K562 (cell line): ENCODE results near the gene SPAG7. TPM values are rescaled to one million over a fixed set of nuclear protein-coding genes. Genes with fewer than 3 reads are reported as not detected.

ENCODE experiments used
- ATAC-seq: fragments of 200-7000 bp; cut with Tn5 transposase; 3 replicates; pipeline ENCODE4 v1.9.1; 2020; ENCODE audit warnings: moderate library complexity
- BruUV-seq: library from RNA; stranded (reverse); fragments of 400-500 nt; replicated peaks from 2 replicates; lab custom pipeline; 2021; lab: Mats Ljungman, UMichigan
- CTCF ChIA-PET: fragments of 300-600 bp; formaldehyde crosslinking; extraction: SDS; loops from one replicate; lab custom pipeline; 2021; ENCODE audit warnings: low intra/inter-chr PET ratio; lab: Yijun Ruan, JAX
- POLR2A ChIA-PET: fragments of 300-600, 350-650 bp; sonication (Branson Sonifier 250); formaldehyde crosslinking; extraction: SDS; loops from one replicate; lab custom pipeline; 2021; ENCODE audit warnings: antibody characterized with exemption, inconsistent platforms; lab: Yijun Ruan, JAX
- DNase-seq, 4 experiments: peaks; one replicate each; pipeline versions ENCODE4 v3.0.0 to v3.0.0-alpha.2; 2011 to 2018; ENCODE audit warnings: low spot score in 3 of 4, mixed read lengths in 3 of 4; ENCODE audit errors: extremely low read depth in 1 of 4
- FAIRE-seq: peaks from 2 replicates; lab custom pipeline; 2011; peaks lifted over from hg19 to GRCh38; lab: Jason Lieb, UNC
- H2AFZ ChIP-seq: 2 replicates; pipeline ENCODE4 v1.6.0; 2011; ENCODE audit warnings: low read depth, low read length, control low read depth, inconsistent platforms
- H3K27ac ChIP-seq: fragments of 200-600 bp; 3 replicates; pipeline ENCODE4 v1.8.0; 2011; ENCODE audit warnings: low read depth, mild to moderate bottlenecking, control low read depth, inconsistent platforms, low read length, moderate library complexity, mixed read lengths; ENCODE audit errors: extremely low read depth
- H3K27me3 ChIP-seq, 2 experiments: fragments of 300-600 bp in 1 of 2; 2 replicates in 1 of 2; 3 replicates in 1 of 2; pipeline versions ENCODE4 v1.6.0 to v1.8.0; 2011; ENCODE audit warnings: inconsistent platforms in 2 of 2, low read length in 2 of 2, mild to moderate bottlenecking in 1 of 2, mixed read lengths in 1 of 2, moderate library complexity in 1 of 2; ENCODE audit not compliant: control insufficient read depth in 2 of 2, insufficient read depth in 2 of 2
- H3K36me3 ChIP-seq: fragments of 300-600 bp; 3 replicates; pipeline ENCODE4 v1.8.0; 2011; ENCODE audit warnings: mild to moderate bottlenecking, low read length, inconsistent platforms; ENCODE audit not compliant: control insufficient read depth, insufficient read depth
- H3K4me1 ChIP-seq, 2 experiments: fragments of 200-600 bp in 1 of 2; replicated peaks in 1 of 2; 2 replicates in 1 of 2; 3 replicates in 1 of 2; pipeline versions ENCODE4 v1.5.1 to v1.8.0; 2011; ENCODE audit warnings: inconsistent platforms in 2 of 2, low read length in 2 of 2, mild to moderate bottlenecking in 1 of 2, mixed read lengths in 1 of 2, moderate library complexity in 1 of 2; ENCODE audit not compliant: control insufficient read depth in 2 of 2, insufficient read depth in 2 of 2
- H3K4me2 ChIP-seq: 2 replicates; pipeline ENCODE4 v1.6.1; 2011; ENCODE audit warnings: low read length, control low read depth, inconsistent platforms, mixed read lengths; ENCODE audit not compliant: insufficient read depth
- H3K4me3 ChIP-seq: fragments of 200-600 bp; sonication (generic), shearing (Covaris generic); 2 replicates; pipeline ENCODE4 v1.5.1; 2016; ENCODE audit warnings: control low read depth, inconsistent platforms
- H3K79me2 ChIP-seq: fragments of 200-600 bp; 3 replicates; pipeline ENCODE4 v1.8.0; 2011; ENCODE audit warnings: low read length, inconsistent platforms; ENCODE audit not compliant: control insufficient read depth, insufficient read depth
- H3K9ac ChIP-seq, 2 experiments: 2 replicates each; pipeline versions ENCODE4 v1.6.0 to v1.6.1; 2011; ENCODE audit warnings: low read depth in 2 of 2, low read length in 2 of 2, control low read depth in 1 of 2, inconsistent platforms in 1 of 2, mild to moderate bottlenecking in 1 of 2, mixed read lengths in 1 of 2; ENCODE audit not compliant: insufficient read depth in 1 of 2
- H3K9me1 ChIP-seq: one replicate; pipeline ENCODE4 v1.6.0; 2011; ENCODE audit warnings: inconsistent platforms, mild to moderate bottlenecking, low read length, moderate library complexity; ENCODE audit not compliant: control insufficient read depth, insufficient read depth
- H3K9me3 ChIP-seq: replicated peaks from 2 replicates; pipeline ENCODE4 v1.5.1; 2011; ENCODE audit warnings: low read depth, low read length, inconsistent platforms; ENCODE audit not compliant: control insufficient read depth, insufficient read depth
- H4K20me1 ChIP-seq: replicated peaks from 2 replicates; pipeline ENCODE4 v1.6.1; 2011; ENCODE audit warnings: low read length, inconsistent platforms, mixed read lengths; ENCODE audit not compliant: control insufficient read depth, insufficient read depth
- ATF7 ChIP-seq: fragments of 450-650 bp; IDR thresholded peaks from 2 replicates; pipeline ENCODE4 v1.7.1; 2014; ENCODE audit warnings: mild to moderate bottlenecking, moderate library complexity
- HNRNPL ChIP-seq: fragments of 200-400 bp; formaldehyde crosslinking; IDR thresholded peaks from 2 replicates; pipeline ENCODE4 v1.6.1; 2017; ENCODE audit warnings: low read depth, mild to moderate bottlenecking, low read length
- LCOR ChIP-seq: sonication (generic); formaldehyde crosslinking; IDR thresholded peaks from 2 replicates; pipeline ENCODE4 v1.8.0; 2022; ENCODE audit warnings: mild to moderate bottlenecking, missing genetic modification reagents
- NBN ChIP-seq: fragments of 450-650 bp; IDR thresholded peaks from 2 replicates; pipeline ENCODE4 v1.6.1; 2016; ENCODE audit warnings: low read depth, mild to moderate bottlenecking
- PHB2 ChIP-seq: fragments of 450-650 bp; IDR thresholded peaks from 2 replicates; pipeline ENCODE4 v1.6.1; 2017; ENCODE audit warnings: low read depth
- ZC3H8 ChIP-seq: fragments of 450-650 bp; IDR thresholded peaks from 2 replicates; pipeline ENCODE4 v1.6.1; 2017
- ZNF263 ChIP-seq: sonication (generic); formaldehyde crosslinking; IDR thresholded peaks from 2 replicates; pipeline ENCODE4 v1.8.0; 2022; ENCODE audit warnings: mild to moderate bottlenecking, missing genetic modification reagents, borderline replicate concordance
- ZNF445 ChIP-seq: fragments of 250-450 bp; sonication (Bioruptor Pico); IDR thresholded peaks from 2 replicates; pipeline ENCODE4 v1.4.0; 2020; ENCODE audit warnings: low read depth, mild to moderate bottlenecking, moderate library complexity
- ZSCAN29 ChIP-seq: fragments of 450-650 bp; IDR thresholded peaks from 2 replicates; pipeline ENCODE4 v1.6.1; 2017
- WGBS: fragments of 100-300 bp; shearing (Covaris generic); methylation state at CpG from one replicate; pipeline ENCODE4 v1.1.6; 2016; ENCODE audit warnings: low coverage, mixed read lengths; ENCODE audit not compliant: insufficient coverage; ENCODE audit errors: missing lambda C conversion rate; 5-methylcytosine and 5-hydroxymethylcytosine counted together
- in situ Hi-C: fragments of 300-500 bp; cut with MboI; formaldehyde crosslinking; loops from 4 replicates; pipeline ENCODE4 v1.15.0; 2018; ENCODE audit warnings: inconsistent platforms, mixed read lengths
- intact Hi-C: fragments of 100-400 bp; cut with micrococcal nuclease; formaldehyde crosslinking; loops from 2 replicates; pipeline ENCODE4 v1.14.2; 2022
- polyA plus RNA-seq, 8 experiments: library from polyadenylated mRNA; depleted of rRNA in 4 of 8; stranded (reverse) in 5 of 8; unstranded in 3 of 8; fragments of >200 nt; fragmentation: Nextera tagmentation in 2 of 8; fragmentation: Illumina TruSeq in 1 of 8; extraction: Ambion mirVana in 2 of 8; extraction: Trizol in 1 of 8; gene quantifications; 2 replicates each; pipeline versions ENCODE4 v1.2.1 to v1.2.3, GENCODE V29; 2011 to 2014; ENCODE audit warnings: inconsistent platforms in 1 of 8, missing spikeins in 1 of 8
- total RNA-seq, 7 experiments: library from RNA; depleted of rRNA in 6 of 7; stranded (reverse); fragments of >200 nt in 6 of 7; fragmentation: Illumina TruSeq in 2 of 7; extraction: Trizol in 2 of 7; gene quantifications; 2 replicates each; pipeline versions ENCODE4 v1.2.1 to v1.2.3, GENCODE V29; 2011 to 2021; ENCODE audit warnings: low replicate concordance in 1 of 7
- TF ChIP-seq, protein P1 (sequence below): sonication (generic); formaldehyde crosslinking; IDR thresholded peaks from 2 replicates; pipeline ENCODE4 v1.9.0; 2022; ENCODE audit warnings: mild to moderate bottlenecking, missing genetic modification reagents
- TF ChIP-seq, protein P2 (sequence below): IDR thresholded peaks from 2 replicates; pipeline ENCODE4 v1.6.1; 2011; ENCODE audit warnings: borderline replicate concordance, low read depth, mild to moderate bottlenecking, moderate library complexity, low read length; ENCODE audit not compliant: insufficient read depth, poor library complexity, severe bottlenecking
- TF ChIP-seq, protein P3 (sequence below), 2 experiments: fragments of 150-350 bp in 1 of 2; IDR thresholded peaks; 2 replicates each; pipeline ENCODE4 v1.6.1; 2012 to 2016; ENCODE audit warnings: low read depth in 2 of 2, low read length in 2 of 2, mild to moderate bottlenecking in 1 of 2, moderate library complexity in 1 of 2

The SPAG7 gene
- total and polyA plus RNA-seq, 9 of the 15 experiments (the other 6 are each of a cell fraction or from before 2014, with no cell fraction given) = 5.6 to 53.5 (median 36.3) TPM

DNA sequence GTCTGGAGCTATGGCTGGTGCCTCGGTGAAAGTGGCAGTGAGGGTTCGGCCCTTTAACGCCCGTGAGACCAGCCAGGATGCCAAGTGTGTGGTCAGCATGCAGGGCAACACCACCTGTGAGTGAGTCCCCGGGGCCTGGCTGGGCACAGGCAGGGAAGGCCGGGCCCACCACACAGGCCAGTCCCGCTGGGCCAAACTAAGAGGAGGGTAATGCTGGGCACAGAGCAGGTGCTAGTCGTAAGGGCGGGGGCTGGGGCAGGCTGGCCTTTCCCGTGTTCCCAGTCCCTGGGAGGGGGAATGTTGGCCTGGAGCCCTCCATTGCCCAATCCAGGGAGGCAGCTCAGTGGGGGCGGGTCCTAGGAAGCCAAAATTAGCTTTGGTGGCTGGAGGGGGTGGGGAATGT is 32.6 kb upstream of the SPAG7 start (continued):
- TF ChIP-seq ZNF445 = no peak
- TF ChIP-seq ZC3H8 = no peak
- TF ChIP-seq, protein P1, sequence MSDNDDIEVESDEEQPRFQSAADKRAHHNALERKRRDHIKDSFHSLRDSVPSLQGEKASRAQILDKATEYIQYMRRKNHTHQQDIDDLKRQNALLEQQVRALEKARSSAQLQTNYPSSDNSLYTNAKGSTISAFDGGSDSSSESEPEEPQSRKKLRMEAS (CRISPR knock-in tag) = no peak
- no peak for TF ChIP-seq LCOR
- no peak for TF ChIP-seq ATF7
- no peak for TF ChIP-seq ZNF263 (CRISPR knock-in tag)
- TF ChIP-seq, protein P2, sequence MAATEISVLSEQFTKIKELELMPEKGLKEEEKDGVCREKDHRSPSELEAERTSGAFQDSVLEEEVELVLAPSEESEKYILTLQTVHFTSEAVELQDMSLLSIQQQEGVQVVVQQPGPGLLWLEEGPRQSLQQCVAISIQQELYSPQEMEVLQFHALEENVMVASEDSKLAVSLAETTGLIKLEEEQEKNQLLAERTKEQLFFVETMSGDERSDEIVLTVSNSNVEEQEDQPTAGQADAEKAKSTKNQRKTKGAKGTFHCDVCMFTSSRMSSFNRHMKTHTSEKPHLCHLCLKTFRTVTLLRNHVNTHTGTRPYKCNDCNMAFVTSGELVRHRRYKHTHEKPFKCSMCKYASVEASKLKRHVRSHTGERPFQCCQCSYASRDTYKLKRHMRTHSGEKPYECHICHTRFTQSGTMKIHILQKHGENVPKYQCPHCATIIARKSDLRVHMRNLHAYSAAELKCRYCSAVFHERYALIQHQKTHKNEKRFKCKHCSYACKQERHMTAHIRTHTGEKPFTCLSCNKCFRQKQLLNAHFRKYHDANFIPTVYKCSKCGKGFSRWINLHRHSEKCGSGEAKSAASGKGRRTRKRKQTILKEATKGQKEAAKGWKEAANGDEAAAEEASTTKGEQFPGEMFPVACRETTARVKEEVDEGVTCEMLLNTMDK = no peak
- TF ChIP-seq, all 486 proteins: peak for 0

DNA sequence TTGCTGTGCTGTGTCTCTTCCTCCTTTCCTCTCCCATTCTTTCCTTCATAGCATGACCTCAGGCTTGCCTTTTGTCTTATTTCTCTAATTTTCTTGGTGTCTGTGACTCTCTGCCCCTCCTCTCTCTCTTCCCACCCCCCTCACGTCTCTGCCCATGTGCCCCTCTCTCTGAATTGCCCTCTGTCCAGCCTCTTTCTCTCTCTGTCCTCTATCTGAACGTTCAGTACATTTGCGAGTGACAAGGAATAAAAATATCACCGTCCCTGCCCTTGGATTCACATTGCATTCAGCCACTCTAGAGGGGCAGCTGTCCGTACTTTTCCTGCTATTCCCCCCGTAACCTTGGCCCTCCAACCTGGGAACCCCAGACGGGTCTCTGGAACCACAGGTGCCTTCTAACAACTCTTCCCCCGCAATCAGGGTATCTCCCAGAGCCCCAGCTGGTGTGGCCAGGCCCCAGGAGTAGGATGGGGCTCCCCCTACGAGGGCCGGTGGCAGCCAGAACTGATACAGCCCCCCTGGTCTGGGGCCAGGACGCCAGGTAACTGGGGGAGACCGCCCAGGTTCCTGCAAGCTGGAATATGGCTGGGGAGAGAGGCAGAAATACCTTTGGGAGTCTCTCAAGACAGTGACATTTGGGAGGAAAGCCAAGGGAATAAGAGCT is 31.9 kb upstream of the SPAG7 start:
- Histone ChIP-seq H3K27ac (no peak overlapping the region), H3K36me3 (peaks cover 41% of the 10 kb centered on the region), H3K4me3 (no peak overlapping the region; the same call in 1 of the 2 replicates), H3K79me2 (peaks cover 16% of the 10 kb centered on the region), H3K4me1 (peaks cover 11 to 34% of the 10 kb centered on the region in 2 experiments; a peak in 3 of 5 replicates), H3K9ac (peak overlapping the region in 1 of 2 experiments; percentile 95; a peak in 2 of 4 replicates), H3K9me1 (peaks cover 2% of the 10 kb centered on the region), H3K4me2 (no peak overlapping the region), H4K20me1 (no peaks in the 10 kb centered on the region), H3K9me3 (no peaks in the 10 kb centered on the region), H3K27me3 (no peaks in the 10 kb centered on the region), H2AFZ (no peak overlapping the region)
- no peak for FAIRE-seq
- POLR2A ChIA-PET = no interaction called here
- 60% methylated on average over 7 of the region's 12 CpGs for WGBS
- no peak for ATAC-seq
- no peak for DNase-seq
- CTCF ChIA-PET = no interaction called here
- in situ Hi-C loops (no loop called here), intact Hi-C loops (no loop called here)
- BruUV-seq = TSS peak; percentile 63
- TF ChIP-seq, protein P3, sequence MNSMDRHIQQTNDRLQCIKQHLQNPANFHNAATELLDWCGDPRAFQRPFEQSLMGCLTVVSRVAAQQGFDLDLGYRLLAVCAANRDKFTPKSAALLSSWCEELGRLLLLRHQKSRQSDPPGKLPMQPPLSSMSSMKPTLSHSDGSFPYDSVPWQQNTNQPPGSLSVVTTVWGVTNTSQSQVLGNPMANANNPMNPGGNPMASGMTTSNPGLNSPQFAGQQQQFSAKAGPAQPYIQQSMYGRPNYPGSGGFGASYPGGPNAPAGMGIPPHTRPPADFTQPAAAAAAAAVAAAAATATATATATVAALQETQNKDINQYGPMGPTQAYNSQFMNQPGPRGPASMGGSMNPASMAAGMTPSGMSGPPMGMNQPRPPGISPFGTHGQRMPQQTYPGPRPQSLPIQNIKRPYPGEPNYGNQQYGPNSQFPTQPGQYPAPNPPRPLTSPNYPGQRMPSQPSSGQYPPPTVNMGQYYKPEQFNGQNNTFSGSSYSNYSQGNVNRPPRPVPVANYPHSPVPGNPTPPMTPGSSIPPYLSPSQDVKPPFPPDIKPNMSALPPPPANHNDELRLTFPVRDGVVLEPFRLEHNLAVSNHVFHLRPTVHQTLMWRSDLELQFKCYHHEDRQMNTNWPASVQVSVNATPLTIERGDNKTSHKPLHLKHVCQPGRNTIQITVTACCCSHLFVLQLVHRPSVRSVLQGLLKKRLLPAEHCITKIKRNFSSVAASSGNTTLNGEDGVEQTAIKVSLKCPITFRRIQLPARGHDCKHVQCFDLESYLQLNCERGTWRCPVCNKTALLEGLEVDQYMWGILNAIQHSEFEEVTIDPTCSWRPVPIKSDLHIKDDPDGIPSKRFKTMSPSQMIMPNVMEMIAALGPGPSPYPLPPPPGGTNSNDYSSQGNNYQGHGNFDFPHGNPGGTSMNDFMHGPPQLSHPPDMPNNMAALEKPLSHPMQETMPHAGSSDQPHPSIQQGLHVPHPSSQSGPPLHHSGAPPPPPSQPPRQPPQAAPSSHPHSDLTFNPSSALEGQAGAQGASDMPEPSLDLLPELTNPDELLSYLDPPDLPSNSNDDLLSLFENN (IDR thresholded peaks at IDR 0.05; ENCODE audit: low read depth in 2 of 2, low read length in 2 of 2) = no peak
- no peak for TF ChIP-seq HNRNPL
- no peak for TF ChIP-seq ZNF445
- TF ChIP-seq ZSCAN29 = no peak
- no peak for TF ChIP-seq PHB2
- no peak for TF ChIP-seq NBN
